ENCODE results near the gene RO60. TPM values are rescaled to one million over a fixed set of nuclear protein-coding genes. Genes with fewer than 3 reads are reported as not detected.

The RO60 gene
- total and polyA plus RNA-seq, 8 donors: 4.3 to 31.3 (median 19.5) TPM

GRCh38 chr1:193060115-193060403, 647 bp downstream of the RO60 start:
- peaks cover 8 to 30% (median 30%) of the 10 kb centered on the region in 3 donors for H3K4me1 ChIP-seq
- WGBS, 2 donors: 1% methylated on average over 9 of the region's 9 CpGs
- no peaks in the 10 kb centered on the region for H3K9me3 ChIP-seq
- peak overlapping the region; percentile 67 to 83 (median 74) for H3K4me3 ChIP-seq
- H3K27ac ChIP-seq: peak overlapping the region; percentile 90 to 97 (median 92)
- no peaks in the 10 kb centered on the region for H3K36me3 ChIP-seq
- no peak for TF ChIP-seq CTCF (IDR thresholded peaks at IDR 0.05)
- FAIRE-seq: no peak
- H3K27me3 ChIP-seq: no peaks in the 10 kb centered on the region
- ATAC-seq: no peak
- DNase-seq: no peak
- intact Hi-C loops (cut with DNase I): no loop called here

- no peaks in the 10 kb centered on the region for H3K9me3 ChIP-seq
- no peaks in the 10 kb centered on the region for H3K27me3 ChIP-seq
- FAIRE-seq (no peak), DNase-seq (no peak), ATAC-seq (no peak)
- H3K4me3 ChIP-seq: peak overlapping the region; percentile 67 to 83 (median 74)
- H3K4me1 ChIP-seq: peaks cover 8 to 30% (median 26%) of the 10 kb centered on the region in 3 donors
- TF ChIP-seq CTCF (IDR thresholded peaks at IDR 0.05): no peak
- H3K27ac ChIP-seq: peak overlapping the region; percentile 90 to 97 (median 92)
- WGBS, 2 donors: 5 to 6% methylated on average over 4 of the region's 4 CpGs
- no peaks in the 10 kb centered on the region for H3K36me3 ChIP-seq
- intact Hi-C loops (cut with DNase I): no loop called here
Observed at GRCh38 chr1:193060406-193060805, 994 bp downstream of the RO60 start.

GRCh38 chr1:193060938-193061337, 1.5 kb downstream of the RO60 start:
- DNase-seq: no peak
- H3K27me3 ChIP-seq: no peaks in the 10 kb centered on the region
- intact Hi-C loops (cut with DNase I): no loop called here
- WGBS, 2 donors: 3 to 10% methylated on average over 2 of the region's 2 CpGs
- H3K36me3 ChIP-seq: no peaks in the 10 kb centered on the region
- H3K9me3 ChIP-seq: no peaks in the 10 kb centered on the region
- H3K27ac ChIP-seq: peak overlapping the region in 1 of 4 donors; percentile 93
- no peak for ATAC-seq
- H3K4me1 ChIP-seq: peaks cover 8 to 30% (median 23%) of the 10 kb centered on the region in 3 donors
- FAIRE-seq: no peak
- H3K4me3 ChIP-seq: peak overlapping the region in 2 of 4 donors; percentile 67 to 81
- TF ChIP-seq CTCF (IDR thresholded peaks at IDR 0.05): no peak

- FAIRE-seq: no peak
- no peak for ATAC-seq
- H3K27me3 ChIP-seq: no peaks in the 10 kb centered on the region
- no peak overlapping the region for H3K4me3 ChIP-seq
- intact Hi-C loops (cut with DNase I): no loop called here
- H3K27ac ChIP-seq: no peak overlapping the region
- no peak for DNase-seq
- H3K9me3 ChIP-seq: no peaks in the 10 kb centered on the region
- TF ChIP-seq CTCF (IDR thresholded peaks at IDR 0.05): no peak
- WGBS, 2 donors: 95% methylated on average over 4 of the region's 4 CpGs
- H3K4me1 ChIP-seq: peaks cover 8 to 20% (median 13%) of the 10 kb centered on the region in 3 donors
- H3K36me3 ChIP-seq: no peaks in the 10 kb centered on the region
Observed at GRCh38 chr1:193062698-193063463, 3.5 kb downstream of the RO60 start.

GRCh38 chr1:193065954-193066353, 6.5 kb downstream of the RO60 start:
- Histone ChIP-seq H3K27me3 (no peaks in the 10 kb centered on the region), H3K27ac (no peak overlapping the region), H3K36me3 (no peaks in the 10 kb centered on the region), H3K4me1 (peaks cover 3 to 10% (median 5%) of the 10 kb centered on the region in 3 donors), H3K4me3 (no peak overlapping the region), H3K9me3 (no peaks in the 10 kb centered on the region)
- intact Hi-C loops (cut with DNase I): no loop called here
- TF ChIP-seq CTCF (IDR thresholded peaks at IDR 0.05): no peak
- ATAC-seq: no peak
- DNase-seq: no peak
- no peak for FAIRE-seq
